GM23338 (cell line): ENCODE data around the gene GALNT9. TPM values are rescaled to one million over a fixed set of nuclear protein-coding genes. Genes with fewer than 3 reads are reported as not detected.

Source experiments
- ATAC-seq: fragments of 200-7000 bp; cut with Tn5 transposase; 3 replicates; pipeline ENCODE4 v1.9.1; 2020
- DNase-seq: peaks from one replicate; pipeline ENCODE4 v3.0.0-alpha.2; 2015; ENCODE audit warnings: low spot score
- H2AFZ ChIP-seq: fragments of 200-600 bp; sonication (generic); 2 replicates; pipeline ENCODE4 v1.8.0; 2016; ENCODE audit warnings: antibody characterized with exemption, mild to moderate bottlenecking, moderate library complexity
- H3F3A ChIP-seq: fragments of 200-600 bp; sonication (generic); replicated peaks from 2 replicates; pipeline ENCODE4 v1.8.0; 2017; ENCODE audit warnings: antibody characterized with exemption, mixed run types, low read depth
- H3K27ac ChIP-seq: fragments of 200-600 bp; sonication (generic); 2 replicates; pipeline ENCODE4 v1.6.1; 2016; ENCODE audit warnings: low read depth
- H3K27me3 ChIP-seq: fragments of 200-600 bp; sonication (generic); 2 replicates; pipeline ENCODE4 v1.8.0; 2016; ENCODE audit warnings: mild to moderate bottlenecking, mixed run types, moderate library complexity; ENCODE audit not compliant: insufficient read depth
- H3K36me3 ChIP-seq: fragments of 200-600 bp; sonication (generic); 2 replicates; pipeline ENCODE4 v1.8.0; 2016; ENCODE audit warnings: mild to moderate bottlenecking; ENCODE audit not compliant: insufficient read depth
- H3K4me1 ChIP-seq: fragments of 200-600 bp; sonication (generic); 2 replicates; pipeline ENCODE4 v1.8.0; 2016; ENCODE audit warnings: mild to moderate bottlenecking, moderate library complexity; ENCODE audit not compliant: insufficient read depth
- H3K4me2 ChIP-seq: fragments of 200-600 bp; sonication (generic); 2 replicates; pipeline ENCODE4 v1.7.1; 2017; ENCODE audit warnings: mixed run types
- H3K4me3 ChIP-seq: fragments of 200-600 bp; sonication (generic); 2 replicates; pipeline ENCODE4 v1.6.1; 2016; ENCODE audit warnings: mixed run types
- H3K79me2 ChIP-seq: fragments of 200-600 bp; sonication (generic); replicated peaks from 2 replicates; pipeline ENCODE4 v1.8.0; 2017; ENCODE audit warnings: mild to moderate bottlenecking; ENCODE audit not compliant: insufficient read depth
- H3K9me2 ChIP-seq: fragments of 200-600 bp; sonication (generic); 2 replicates; pipeline ENCODE4 v1.8.0; 2017; ENCODE audit not compliant: insufficient read depth
- H4K20me1 ChIP-seq: fragments of 200-600 bp; sonication (generic); replicated peaks from 2 replicates; pipeline ENCODE4 v1.8.0; 2017; ENCODE audit warnings: mild to moderate bottlenecking; ENCODE audit not compliant: insufficient read depth
- H3K27ac Mint-ChIP-seq: 2 replicates; pipeline ENCODE4 v1.8.0; 2020; ENCODE audit warnings: inconsistent platforms, mild to moderate bottlenecking, moderate library complexity, mixed read lengths
- H3K27me3 Mint-ChIP-seq: 3 replicates; pipeline ENCODE4 v1.8.0; 2022; ENCODE audit warnings: low read depth, mild to moderate bottlenecking, moderate library complexity, mixed read lengths, inconsistent platforms; ENCODE audit not compliant: insufficient read depth, poor library complexity
- H3K36me3 Mint-ChIP-seq: 3 replicates; pipeline ENCODE4 v1.8.0; 2021; ENCODE audit warnings: low read depth, mild to moderate bottlenecking, inconsistent platforms, moderate library complexity, mixed read lengths
- H3K4me1 Mint-ChIP-seq: 3 replicates; pipeline ENCODE4 v1.8.0; 2020; ENCODE audit warnings: mild to moderate bottlenecking, inconsistent platforms, mixed read lengths
- H3K4me3 Mint-ChIP-seq: 3 replicates; pipeline ENCODE4 v1.8.0; 2021; ENCODE audit warnings: moderate library complexity, mild to moderate bottlenecking, inconsistent platforms, mixed read lengths
- H3K9me3 Mint-ChIP-seq: 3 replicates; pipeline ENCODE4 v1.8.0; 2020; ENCODE audit warnings: moderate library complexity, mild to moderate bottlenecking, inconsistent platforms, mixed read lengths
- CREB1 ChIP-seq: fragments of 250-450 bp; sonication (Bioruptor Pico); IDR thresholded peaks from 2 replicates; pipeline ENCODE4 v1.5.0; 2020; ENCODE audit warnings: low read depth, mild to moderate bottlenecking, moderate library complexity
- CTCF ChIP-seq, 2 experiments: fragments of 200-600 bp in 1 of 2; sonication (generic) in 1 of 2; conservative IDR thresholded peaks; 2 replicates each; pipeline versions ENCODE4 v1.5.1 to v1.6.1; 2016 to 2017; ENCODE audit warnings: antibody characterized with exemption in 2 of 2, low read depth in 2 of 2, mild to moderate bottlenecking in 2 of 2, moderate library complexity in 1 of 2
- EZH2 ChIP-seq: fragments of 200-600 bp; sonication (generic); IDR thresholded peaks from one replicate; pipeline ENCODE4 v1.8.0; 2017; ENCODE audit warnings: antibody characterized with exemption, mild to moderate bottlenecking, low read depth; ENCODE audit not compliant: unreplicated experiment
- POLR2AphosphoS5 ChIP-seq: IDR thresholded peaks from 2 replicates; pipeline ENCODE4 v1.6.1; 2016; ENCODE audit warnings: antibody characterized with exemption, low read depth
- REST ChIP-seq: IDR thresholded peaks from one replicate; pipeline ENCODE4 v1.6.1; 2018; ENCODE audit warnings: antibody characterized with exemption; ENCODE audit not compliant: unreplicated experiment
- ZNF114 ChIP-seq: fragments of 250-450 bp; sonication (Bioruptor Pico); IDR thresholded peaks from 2 replicates; pipeline ENCODE4 v1.5.0; 2020; ENCODE audit warnings: mild to moderate bottlenecking, moderate library complexity
- polyA plus RNA-seq: library from polyadenylated mRNA; unstranded; fragments of >200 nt; fragmentation: Nextera tagmentation; extraction: Ambion mirVana; gene quantifications from 2 replicates; pipeline ENCODE4 v1.2.1, GENCODE V29; 2016
- total RNA-seq: library from RNA; depleted of rRNA; stranded (reverse); fragments of >200 nt; shearing (Covaris generic); gene quantifications from 2 replicates; pipeline ENCODE4 v1.2.3, GENCODE V29; 2014

The GALNT9 gene
- total and polyA plus RNA-seq, 2 experiments from 2014 or later: 0.81 to 2.5 TPM

GRCh38 chr12:132154341-132154761, 175.0 kb downstream of the GALNT9 start:
- peak; percentile 37 for ATAC-seq
- H4K20me1 ChIP-seq: no peaks in the 10 kb centered on the region

GRCh38 chr12:132153501-132154340, 175.7 kb downstream of the GALNT9 start:
- Histone ChIP-seq H3K36me3 (no peaks in the 10 kb centered on the region), H3K27me3 (no peaks in the 10 kb centered on the region), H2AFZ (no peak overlapping the region), H4K20me1 (no peaks in the 10 kb centered on the region), H3K4me2 (peak overlapping the region; percentile 57; the same call in 1 of the 2 replicates), H3K9me2 (no peaks in the 10 kb centered on the region), H3F3A (peaks cover 24% of the 10 kb centered on the region), H3K27ac (no peak overlapping the region), H3K4me3 (no peak overlapping the region), H3K79me2 (no peaks in the 10 kb centered on the region), H3K4me1 (no peaks in the 10 kb centered on the region)
- peaks cover 5% of the 10 kb centered on the region for H3K27me3 Mint-ChIP-seq
- H3K36me3 Mint-ChIP-seq: peaks cover 7% of the 10 kb centered on the region; the same call in 2 of the 3 replicates
- no peaks in the 10 kb centered on the region for H3K9me3 Mint-ChIP-seq
- H3K4me1 Mint-ChIP-seq: no peaks in the 10 kb centered on the region
- ATAC-seq: peak; percentile 98
- no peak overlapping the region for H3K27ac Mint-ChIP-seq
- no peak overlapping the region for H3K4me3 Mint-ChIP-seq
- DNase-seq: peak; percentile 93
- TF ChIP-seq POLR2AphosphoS5 (0 out of 2 replicates have a peak, but pooled peaks have one; percentile 29), CTCF (conservative IDR thresholded peaks at IDR 0.05; ENCODE audit: low read depth in 2 of 2) (peak; percentile 81 to 98), REST (no peak)

More at GRCh38 chr12:132154341-132154761, 175.0 kb downstream of the GALNT9 start:
- H3K36me3 Mint-ChIP-seq: peaks cover 6% of the 10 kb centered on the region; the same call in 2 of the 3 replicates
- no peak overlapping the region for H3K27ac Mint-ChIP-seq
- Histone ChIP-seq H3K4me3 (no peak overlapping the region), H3F3A (peaks cover 24% of the 10 kb centered on the region), H3K27me3 (no peaks in the 10 kb centered on the region), H3K27ac (no peak overlapping the region), H3K36me3 (no peaks in the 10 kb centered on the region), H3K4me2 (peak overlapping the region; percentile 57; the same call in 1 of the 2 replicates), H3K9me2 (no peaks in the 10 kb centered on the region), H2AFZ (no peak overlapping the region), H3K4me1 (no peaks in the 10 kb centered on the region), H3K79me2 (no peaks in the 10 kb centered on the region)
- H3K27me3 Mint-ChIP-seq: peaks cover 5% of the 10 kb centered on the region
- DNase-seq: no peak
- no peak for TF ChIP-seq EZH2
- no peak for TF ChIP-seq ZNF114 (CRISPR knock-in tag)
- TF ChIP-seq CREB1 (CRISPR knock-in tag): no peak
- no peaks in the 10 kb centered on the region for H3K9me3 Mint-ChIP-seq
- no peak overlapping the region for H3K4me3 Mint-ChIP-seq
- H3K4me1 Mint-ChIP-seq: no peaks in the 10 kb centered on the region
